ENCODE data around the gene SCD5.

Gene SCD5

DNA sequence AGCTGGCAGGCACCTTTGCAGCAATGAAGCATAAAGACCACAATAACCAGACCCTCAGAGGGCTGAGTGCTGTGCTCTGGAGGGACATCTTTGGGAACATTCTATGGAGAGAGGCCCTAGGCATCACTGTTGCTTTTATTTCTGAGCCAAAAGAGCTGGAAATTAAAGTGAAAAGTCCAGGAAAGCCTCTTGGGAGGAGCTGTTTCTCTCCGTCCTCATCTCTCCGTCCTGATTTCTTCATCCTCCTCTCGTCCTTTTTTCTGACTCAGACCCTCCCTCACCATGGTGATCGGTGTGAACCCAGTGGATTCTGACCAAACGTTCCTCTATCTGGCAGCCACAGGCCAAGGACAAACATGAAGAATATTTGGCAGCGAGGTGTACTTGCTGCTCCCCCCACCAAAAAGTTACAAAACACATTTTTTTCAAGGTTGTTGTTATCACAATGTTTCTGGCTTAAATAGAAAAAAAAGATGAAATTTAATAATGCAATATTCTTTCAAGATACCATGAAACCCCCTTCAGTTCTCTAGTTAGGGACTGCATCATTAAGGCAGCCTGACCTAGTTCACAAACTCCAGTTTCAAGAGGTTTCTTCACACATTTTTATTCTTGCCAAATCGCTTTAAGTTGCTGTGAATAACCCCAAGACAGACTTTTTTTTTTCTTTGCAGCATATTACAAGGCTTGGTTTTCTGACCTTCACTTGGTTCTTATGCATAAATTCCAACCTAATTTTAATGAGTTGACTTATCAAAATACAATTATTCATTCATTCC is 80.2 kb downstream of the SCD5 start:
- no peak for DNase-seq

DNA sequence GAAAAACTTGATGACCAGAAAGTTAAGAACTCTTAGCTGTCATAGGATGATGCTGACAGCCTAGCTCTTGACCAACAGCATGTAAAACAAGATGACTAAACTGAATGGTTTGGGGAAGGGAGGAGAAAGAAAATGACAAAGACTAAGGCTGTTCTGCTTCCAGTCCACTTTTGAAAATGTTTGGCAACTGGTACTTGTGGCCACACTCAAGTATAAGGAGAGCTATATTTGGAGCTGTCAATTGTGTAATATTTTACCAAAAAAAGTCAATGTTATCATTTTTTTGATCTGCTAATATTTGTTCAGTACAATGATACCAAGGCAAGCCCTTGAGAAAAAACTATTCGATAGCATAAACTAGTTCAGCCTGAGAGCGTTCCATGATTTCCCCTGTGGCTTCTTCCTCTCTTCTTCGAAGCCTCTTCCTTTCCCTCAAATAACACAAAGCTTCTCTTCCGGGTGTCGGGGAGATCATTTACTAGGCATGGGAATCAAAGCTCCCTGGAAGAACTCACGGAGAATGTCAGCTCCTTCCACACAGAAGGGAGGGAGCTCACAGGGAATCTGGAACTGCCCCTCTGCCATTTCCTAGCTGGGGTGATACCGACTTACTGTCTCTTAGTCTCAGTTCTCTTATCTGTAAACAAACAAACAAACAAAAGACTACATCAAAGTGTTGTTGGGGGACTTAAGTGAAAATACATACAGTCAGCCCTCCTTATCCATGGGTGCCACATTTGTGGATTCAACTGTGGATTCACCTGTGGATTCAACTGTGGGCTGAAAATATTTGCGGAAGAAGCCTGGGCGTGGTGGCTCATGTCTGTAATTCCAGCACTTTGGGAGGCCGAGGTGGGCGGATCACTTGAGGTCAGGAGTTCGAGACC is 82.6 kb downstream of the SCD5 start:
- no peak for DNase-seq

DNA sequence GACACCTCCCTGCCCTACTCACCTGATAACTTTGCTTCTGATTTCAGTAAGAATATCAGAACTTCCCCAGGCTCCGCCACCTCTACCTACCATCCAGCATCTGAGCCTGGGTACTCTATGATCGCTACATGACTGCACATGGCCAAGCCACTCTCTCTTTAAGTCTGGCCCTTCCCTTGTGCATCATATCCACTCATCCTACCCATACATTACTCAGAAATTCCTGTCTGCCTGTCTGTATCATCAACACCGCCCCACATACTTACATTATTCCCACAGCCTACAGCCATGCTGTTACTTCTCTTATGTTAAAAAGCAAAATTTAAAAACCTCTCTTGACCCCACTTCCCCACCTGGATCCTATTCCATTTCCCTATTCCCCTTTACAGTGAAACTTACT is 84.7 kb downstream of the SCD5 start:
- DNase-seq = no peak

DNA sequence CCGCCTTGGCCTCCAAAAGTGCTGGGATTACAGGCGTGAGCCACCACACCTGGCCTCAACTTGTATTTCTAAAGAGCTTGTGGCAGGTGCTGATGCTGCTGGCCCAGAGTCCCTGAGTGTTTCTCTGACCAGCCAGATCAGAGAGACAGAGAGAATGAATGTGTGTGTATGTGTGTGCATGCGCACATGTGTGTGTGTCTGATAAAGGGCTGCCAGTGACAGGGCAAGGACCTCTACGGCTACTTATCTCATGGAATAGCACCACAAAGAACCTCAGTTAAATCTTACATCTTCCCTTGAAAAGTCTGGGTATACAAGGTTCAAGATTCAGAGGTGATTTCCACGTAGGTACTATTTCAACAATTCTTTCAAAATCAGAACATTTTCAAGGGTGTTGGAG is 86.0 kb downstream of the SCD5 start:
- no peak for DNase-seq

DNA sequence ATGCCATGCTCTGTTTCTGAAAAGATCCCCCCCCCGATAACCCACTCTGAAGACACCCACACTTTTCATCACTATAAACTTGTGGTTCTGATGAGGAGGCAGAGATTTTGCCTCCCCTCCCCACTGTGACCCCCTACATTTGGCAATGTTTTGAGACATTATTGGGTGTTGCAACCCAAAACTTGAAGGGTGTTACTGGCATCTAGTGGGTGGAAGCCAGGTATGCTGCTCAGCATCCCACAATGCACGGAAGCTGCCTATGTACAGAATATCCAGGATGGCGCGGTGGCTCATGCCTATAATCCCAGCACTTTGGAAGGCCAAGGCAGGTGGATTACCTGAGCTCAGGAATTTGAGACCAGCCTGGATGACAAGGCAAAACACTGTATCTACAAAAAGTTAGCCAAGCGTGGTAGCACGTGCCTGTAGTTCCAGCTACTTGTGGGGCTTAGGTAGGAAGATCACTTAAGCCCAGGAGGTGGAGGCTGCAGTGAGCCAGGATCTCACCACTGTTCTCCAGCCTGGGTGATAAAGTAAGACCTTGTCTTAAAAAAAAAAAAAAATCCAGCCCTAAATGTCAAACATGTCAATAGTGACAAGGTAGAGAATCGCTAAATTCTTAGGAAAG is 87.3 kb downstream of the SCD5 start:
- DNase-seq = no peak

DNA sequence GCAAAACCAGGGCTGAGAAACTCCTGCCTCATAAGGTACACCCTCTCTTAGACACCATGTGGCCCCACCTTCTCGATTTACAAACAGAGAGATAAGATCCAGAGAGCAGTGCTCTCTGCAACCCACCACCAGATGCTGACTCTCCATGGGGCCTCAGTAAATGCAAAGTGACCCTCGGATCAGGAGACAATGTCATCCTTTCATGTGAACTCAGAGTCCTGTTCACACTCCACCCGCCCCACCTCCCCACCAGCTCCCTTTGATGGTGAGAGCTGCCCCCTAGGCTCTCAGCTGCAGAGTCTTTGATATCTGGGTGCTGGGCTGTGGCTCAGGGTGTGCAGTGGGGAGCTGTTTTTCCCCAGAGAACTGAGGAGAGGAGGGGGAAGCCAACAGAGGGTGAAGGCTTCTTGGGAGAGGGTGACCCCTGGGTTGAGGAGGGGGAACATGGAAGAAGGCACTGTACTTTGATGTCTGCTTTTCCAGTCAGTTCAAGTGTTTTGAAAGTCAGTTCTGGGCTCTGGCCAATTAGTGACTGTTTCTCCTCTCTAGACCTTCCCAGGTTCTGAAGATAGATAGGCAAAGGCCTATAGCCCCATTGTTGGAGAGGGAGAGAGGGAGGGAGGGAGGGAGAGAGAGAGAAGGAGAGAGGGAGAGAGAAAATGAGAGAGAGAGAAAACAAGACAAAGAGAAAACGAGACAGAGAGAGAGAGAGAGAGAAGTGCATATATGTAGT is 88.2 kb downstream of the SCD5 start:
- no peak for DNase-seq

DNA sequence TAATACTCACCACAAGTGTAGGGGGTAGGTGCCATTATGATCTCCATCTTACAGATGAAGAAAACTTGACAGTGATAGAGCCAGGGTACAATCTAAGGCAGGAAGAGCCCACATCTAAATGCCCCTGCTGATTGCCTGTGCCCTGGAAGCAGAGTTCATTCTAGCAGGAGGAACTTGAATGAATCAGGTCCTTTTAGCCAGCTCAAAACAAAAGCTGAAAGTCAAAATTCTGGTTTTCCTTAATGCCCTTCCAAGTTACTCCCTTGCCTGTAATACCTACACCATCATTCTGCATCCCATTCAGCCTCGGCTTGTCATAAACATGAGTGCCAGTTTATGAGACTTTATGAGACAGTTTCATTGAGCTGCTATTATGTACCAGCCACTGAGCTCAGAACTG is 89.6 kb downstream of the SCD5 start:
- DNase-seq = no peak

DNA sequence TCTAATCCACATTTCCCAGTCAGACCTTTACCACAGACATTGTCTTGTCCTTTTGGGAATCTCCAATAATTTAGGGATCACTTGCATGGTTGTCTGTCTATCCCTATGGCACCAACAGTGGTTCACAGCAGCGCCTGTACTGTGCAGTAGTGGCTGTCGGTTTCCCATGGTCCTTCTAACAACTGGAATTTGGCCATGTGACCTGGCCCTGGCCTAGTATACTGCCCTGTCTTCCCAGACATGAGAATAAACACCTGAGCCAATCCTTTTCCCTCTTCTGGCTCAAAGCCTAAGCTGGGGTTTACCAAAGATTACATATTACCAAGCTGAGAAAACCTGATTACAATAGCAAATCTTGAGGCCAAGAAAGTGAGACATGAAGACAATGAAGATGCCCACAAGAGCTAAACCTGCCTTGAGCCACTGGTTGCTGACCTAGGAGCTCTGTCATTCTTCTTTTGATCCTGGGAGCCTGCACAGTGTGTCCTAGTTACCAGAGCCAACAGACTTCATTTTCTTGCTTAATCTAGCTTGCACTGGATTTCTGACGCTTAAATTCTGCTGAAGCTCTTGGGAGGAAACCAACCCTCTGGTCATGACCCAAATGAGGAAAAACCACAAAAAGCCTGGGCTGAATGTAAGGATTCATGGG is 92.1 kb downstream of the SCD5 start:
- DNase-seq = no peak

DNA sequence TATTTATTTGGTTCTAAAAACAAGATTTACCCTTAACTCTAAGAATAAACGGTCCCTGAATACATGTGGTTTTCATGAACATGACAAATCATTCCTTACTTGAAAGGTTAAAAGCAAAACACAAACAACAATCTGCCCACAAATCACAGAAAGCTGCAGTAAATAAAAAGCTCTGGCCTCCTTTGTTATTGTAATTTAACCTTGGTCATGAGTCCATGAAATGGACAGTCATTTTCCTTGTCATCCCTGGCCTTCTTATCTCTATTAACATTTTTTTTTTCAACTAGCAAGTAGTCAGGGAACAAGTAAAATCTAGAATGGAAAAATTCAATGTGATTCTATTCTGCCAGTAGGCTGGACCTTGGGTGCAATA is 92.7 kb downstream of the SCD5 start:
- no peak for DNase-seq

DNA sequence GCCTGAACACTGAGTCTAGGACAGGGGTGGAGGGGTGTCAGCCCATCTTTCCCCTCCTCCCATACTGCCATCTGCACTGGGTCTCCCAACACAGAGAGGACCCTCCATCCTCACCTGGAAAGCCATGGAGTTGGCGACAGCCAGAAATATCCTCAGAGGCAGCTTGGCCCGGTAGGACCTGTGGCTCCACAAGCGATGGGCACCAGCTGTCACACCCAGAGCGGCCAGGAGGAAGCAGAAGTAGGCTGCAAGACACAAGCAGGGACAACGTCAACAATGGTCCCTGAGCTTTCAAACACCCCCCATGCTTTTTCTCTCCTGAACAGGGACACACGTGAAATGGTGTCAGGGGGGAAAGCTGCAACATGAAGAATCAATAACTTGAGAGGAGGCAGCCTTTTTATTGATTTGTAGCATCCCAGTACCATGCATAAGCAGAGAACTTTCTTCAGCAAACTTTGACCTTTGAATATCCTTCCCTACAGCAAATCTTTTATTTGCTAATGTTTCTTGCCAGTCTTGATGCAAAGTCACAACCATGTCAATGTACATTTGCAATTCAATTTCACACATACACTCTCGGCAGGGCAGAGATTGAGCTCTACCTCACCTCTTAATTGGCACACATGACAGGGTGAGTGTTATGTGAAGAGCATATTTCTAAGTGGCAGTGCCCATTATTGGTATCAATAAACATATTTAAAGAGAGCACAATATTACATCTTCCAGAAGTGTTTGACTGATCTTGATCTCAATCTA is 93.2 kb downstream of the SCD5 start:
- no peak for DNase-seq

DNA sequence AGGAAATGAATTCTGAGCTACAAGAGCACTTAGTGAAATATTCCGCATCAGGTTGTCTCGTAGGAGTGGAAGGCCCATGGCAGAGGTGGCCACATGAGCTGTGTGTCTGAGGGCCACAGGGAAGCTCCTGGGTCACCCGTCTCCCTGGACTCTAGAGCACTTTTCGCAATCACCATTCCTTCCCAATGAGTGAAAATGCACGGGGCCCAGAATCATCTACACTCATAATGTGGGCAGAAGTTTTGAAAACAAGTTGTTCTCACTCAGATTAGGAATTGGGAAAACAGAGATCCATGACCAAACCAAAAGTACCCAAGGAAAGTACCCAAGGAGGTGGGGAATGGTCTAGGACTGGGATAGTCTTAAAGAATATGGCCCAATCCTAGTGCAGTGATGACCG is 94.4 kb downstream of the SCD5 start:
- no peak for DNase-seq

DNA sequence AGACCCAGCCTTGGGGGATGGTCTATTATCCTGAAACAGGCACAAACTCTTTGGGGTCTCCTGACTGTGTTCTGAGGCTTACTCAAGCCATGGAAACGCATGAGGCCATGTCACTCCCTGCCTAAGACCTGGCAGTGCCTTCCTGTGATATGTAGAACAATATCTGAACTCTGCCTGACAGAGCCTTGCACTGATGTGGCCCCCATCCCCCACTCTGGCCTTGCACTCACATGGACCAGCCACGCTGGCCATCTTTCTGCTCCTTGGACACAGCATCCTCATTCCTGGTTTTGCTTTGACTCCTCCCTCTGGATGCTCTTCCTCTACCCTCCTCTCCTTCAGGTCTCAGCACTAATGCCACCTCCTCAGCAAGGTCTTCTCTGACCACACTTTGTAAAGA is 100.2 kb downstream of the SCD5 start:
- DNase-seq = no peak

DNA sequence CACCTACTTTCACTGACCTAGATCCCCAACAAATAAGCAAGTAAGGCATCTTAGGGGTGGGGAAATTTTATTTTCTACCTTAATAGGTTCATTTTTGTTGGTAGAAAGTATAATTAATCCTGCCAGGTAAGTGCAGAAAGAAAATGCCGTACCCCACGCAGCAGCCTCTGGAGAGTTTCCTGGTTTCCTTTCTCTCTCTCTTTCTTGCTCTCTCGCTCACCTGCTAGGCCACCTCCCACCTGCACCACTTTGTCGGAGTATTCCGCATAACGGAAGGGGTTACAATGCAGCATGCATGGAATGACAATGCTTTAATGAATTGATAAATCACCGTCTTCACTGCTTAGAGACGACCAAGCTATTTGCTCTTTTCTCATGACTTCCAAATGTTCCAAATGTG is 101.0 kb downstream of the SCD5 start:
- DNase-seq = no peak

DNA sequence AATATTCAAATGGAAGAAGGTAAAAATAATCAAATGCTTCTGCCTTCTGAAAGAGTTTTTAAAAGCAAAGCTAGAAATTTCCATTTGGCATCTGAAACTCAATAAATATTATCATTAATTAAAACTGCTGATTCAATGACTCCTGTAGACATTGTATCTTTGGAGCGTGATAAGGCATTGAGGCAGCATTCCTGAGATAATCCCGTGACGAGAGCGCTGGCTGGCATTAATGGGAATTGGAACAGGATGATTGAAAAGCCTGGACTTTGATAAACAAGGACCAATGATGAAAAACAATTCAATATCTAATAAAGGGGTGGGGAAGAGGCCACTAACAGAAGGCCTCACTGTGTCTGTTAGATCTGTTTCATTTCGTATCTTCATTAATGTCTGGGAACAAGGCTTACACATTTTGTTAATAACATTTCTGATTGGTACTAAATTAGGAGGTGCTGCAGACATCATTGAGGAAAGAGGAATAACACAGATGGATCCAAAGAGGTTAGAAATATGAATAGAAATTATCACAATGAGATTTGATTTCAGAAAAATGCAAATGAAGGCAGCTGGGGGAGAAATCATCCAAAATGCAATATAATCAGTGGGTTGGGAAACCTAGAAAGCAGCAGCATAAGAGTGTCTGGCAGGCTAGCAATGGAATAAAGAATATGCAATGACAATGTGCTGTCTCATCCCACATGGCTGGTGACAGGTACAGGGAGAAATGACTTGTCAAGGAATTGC is 102.3 kb downstream of the SCD5 start:
- no peak for DNase-seq

DNA sequence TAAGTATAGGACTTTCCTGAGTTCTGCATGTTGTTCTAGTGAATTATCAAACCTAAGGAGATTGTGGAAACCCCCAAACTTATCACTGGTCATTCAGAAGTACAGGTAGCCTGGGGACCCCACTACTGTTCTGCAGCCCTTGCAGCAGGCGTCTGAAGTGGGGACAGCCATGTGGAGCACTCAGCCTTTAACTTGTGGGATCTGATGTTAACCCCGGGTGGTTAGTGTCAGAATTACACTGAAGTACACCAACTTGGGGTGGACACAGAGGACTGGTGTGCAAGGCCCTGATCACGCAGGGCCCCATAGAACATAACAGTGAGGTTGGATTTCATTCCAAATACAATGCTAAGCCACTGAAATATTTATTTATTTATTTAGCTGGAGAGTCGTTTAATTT is 103.7 kb downstream of the SCD5 start:
- DNase-seq = no peak

DNA sequence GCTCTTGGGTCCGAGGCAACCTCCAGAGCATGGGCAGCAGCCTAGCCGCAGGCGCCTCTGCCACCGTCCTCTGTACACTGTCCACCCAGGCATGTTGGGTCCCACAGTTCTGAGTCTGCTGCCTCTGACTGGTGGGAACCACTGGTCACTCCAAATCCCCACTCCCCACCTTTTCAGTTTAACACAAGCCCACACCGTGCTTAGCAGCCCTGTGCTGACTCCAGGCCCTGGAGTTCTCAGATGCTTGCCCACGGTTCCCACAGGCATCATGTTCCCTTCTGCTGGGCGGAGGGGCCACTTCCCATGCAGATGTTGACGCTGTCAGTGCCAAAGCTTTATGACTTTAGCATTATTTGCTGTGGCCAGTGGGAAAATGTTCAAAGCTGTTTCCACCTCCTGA is 104.5 kb downstream of the SCD5 start:
- no peak for DNase-seq

DNA sequence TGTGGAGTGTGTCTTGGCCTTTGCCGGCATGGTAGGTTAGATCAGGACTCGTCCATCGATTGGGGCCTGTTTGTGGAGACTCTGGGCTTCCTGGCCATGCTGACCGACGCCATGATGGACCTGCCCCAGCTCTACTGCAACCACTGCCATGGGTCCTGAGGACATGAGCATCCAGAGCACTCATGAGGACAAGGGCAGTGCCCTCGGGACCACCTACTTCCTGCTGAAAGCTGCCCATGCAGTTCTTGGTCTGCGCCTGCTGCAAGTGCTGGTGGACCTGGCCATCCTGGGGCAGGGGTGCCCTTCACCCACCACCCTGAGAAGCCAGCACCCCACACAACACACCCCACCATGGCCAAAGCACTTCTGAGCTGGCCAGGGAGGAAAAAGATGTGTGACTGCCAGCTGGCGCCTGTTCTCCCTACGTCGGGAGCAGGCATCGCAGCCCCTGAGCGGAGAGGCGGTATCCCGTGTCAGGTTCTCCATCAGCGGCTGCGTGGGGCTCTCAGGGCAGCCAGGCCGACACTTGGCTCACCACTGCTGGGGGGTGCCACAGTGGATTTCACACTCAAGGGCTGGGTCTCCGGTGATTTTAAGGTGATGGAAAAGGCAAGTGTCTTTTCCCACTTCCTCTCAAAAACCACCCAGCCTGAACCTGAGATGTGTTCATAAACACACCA is 106.4 kb downstream of the SCD5 start:
- DNase-seq = no peak

DNA sequence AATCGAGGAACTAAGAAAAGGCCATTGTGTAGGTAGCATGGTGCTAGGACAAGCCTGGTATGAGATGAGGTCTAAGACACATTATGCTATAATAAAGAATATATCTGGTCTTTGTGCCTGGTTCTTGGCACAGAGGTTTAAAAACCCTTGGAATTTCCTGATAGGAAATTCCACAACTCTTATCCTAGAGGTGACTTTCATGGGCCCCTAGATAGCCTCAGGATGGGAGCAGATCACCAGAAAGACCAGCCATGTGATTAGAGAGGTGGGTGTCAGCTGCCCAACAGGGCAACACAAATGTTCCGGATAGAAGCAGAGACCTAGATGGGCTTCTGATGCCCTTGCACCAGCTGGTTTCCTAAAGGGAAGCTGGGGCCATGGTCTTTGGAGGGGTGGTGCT is 107.2 kb downstream of the SCD5 start:
- no peak for DNase-seq

DNA sequence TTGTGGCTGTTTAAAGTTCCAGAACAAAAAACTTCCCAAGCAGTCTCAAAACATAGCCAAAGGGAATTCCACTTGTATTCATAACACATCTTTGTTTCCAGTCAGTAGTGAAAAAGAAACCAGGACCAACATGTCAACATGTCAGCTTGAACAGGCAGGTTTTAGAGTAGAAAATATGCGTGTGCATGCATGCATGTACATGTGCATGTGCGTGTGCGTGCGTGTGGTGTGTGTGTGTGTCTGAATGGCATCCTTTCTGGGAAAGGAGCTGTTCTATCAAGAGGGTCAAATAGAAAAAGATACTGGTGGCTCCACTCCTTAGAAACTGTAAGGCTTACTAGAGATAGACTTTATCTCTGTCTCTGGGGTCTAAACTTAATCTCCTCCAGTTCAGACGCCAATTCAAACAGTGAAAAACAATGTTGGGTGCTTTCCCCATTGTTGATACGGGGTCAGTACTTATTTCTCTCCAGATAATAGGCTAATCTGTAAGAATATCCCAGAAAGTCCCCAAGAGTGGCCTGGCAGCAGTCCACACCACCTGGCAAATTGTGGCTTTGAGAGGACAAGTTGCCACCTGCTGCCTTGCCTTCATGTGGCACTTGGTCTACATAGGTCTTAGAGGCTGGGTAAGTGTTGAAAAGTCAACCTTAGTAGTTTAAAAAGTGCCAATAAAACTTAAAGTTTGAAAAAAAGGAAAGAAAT is 110.4 kb downstream of the SCD5 start:
- no peak for DNase-seq

DNA sequence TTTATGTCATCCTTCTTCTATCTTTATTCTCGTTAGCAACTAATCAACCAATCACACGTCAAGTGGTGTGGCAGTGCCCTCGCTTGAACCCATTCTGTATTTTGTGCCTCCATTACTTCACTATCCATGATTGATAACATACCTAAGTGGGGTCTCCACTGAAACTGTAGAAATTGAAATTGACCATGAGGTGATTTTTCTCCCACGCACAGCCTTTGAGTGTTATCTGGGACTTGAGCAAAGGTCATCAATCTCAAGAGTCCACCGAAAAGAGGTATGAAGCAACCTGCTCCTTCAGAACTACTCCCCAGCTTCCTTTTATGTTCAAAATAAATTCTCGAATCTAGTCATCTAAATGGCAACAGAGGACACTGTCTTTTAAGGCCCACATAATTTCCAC is 111.1 kb downstream of the SCD5 start:
- DNase-seq = no peak

Measured in DMS153 (cell line).